OCI-LY3 (cell line): Measurements from ENCODE around the gene RCAN3.

Experiments used
- H2AFZ ChIP-seq: fragments of 200-600, 300-600 bp; shearing (Covaris generic); 2 replicates; pipeline ENCODE4 v1.6.0; 2014; ENCODE audit warnings: antibody characterized with exemption, low read depth, low read length
- H3K27ac ChIP-seq: fragments of 200-600, 300-600 bp; sonication (generic); 2 replicates; pipeline ENCODE4 v1.5.1; 2014; ENCODE audit warnings: mild to moderate bottlenecking, low read length, moderate library complexity, mixed read lengths
- H3K27me3 ChIP-seq: fragments of 200-600, 300-600 bp; sonication (generic); 2 replicates; pipeline ENCODE4 v1.6.1; 2014; ENCODE audit warnings: low read depth, low read length, mixed read lengths
- H3K36me3 ChIP-seq: fragments of 200-600, 300-600 bp; sonication (generic); replicated peaks from 2 replicates; pipeline ENCODE3; 2014; ENCODE audit warnings: low read depth, low read length, mixed read lengths
- H3K4me1 ChIP-seq: fragments of 300-600, 200-600 bp; sonication (generic); 2 replicates; pipeline ENCODE4 v1.6.1; 2014; ENCODE audit warnings: low read length, mixed read lengths
- H3K4me2 ChIP-seq: fragments of 200-600, 300-600 bp; sonication (generic); 2 replicates; pipeline ENCODE4 v1.6.1; 2014; ENCODE audit warnings: low read length, mixed read lengths
- H3K4me3 ChIP-seq: fragments of 300-600, 200-600 bp; sonication (generic); 2 replicates; pipeline ENCODE4 v1.5.1; 2014; ENCODE audit warnings: antibody characterized with exemption, mild to moderate bottlenecking, low read length, moderate library complexity
- H3K79me2 ChIP-seq: fragments of 300-600, 200-600 bp; shearing (Covaris generic); 2 replicates; pipeline ENCODE4 v1.6.1; 2014; ENCODE audit warnings: mild to moderate bottlenecking, low read length, mixed read lengths
- H3K9ac ChIP-seq: fragments of 300-600, 200-600 bp; shearing (Covaris generic); 2 replicates; pipeline ENCODE4 v1.6.0; 2014; ENCODE audit warnings: mild to moderate bottlenecking, low read length, moderate library complexity
- H3K9me3 ChIP-seq: fragments of 200-600, 300-600 bp; shearing (Covaris generic); 2 replicates; pipeline ENCODE4 v1.6.1; 2014; ENCODE audit warnings: low read length, mixed read lengths; ENCODE audit not compliant: insufficient read depth
- H4K20me1 ChIP-seq: fragments of 200-600, 300-600 bp; sonication (generic); 2 replicates; pipeline ENCODE4 v1.6.1; 2016; ENCODE audit warnings: low read length, mixed read lengths; ENCODE audit not compliant: insufficient read depth
- CTCF ChIP-seq: fragments of 200-600, 300-600 bp; sonication (generic); IDR thresholded peaks from 2 replicates; pipeline ENCODE4 v1.5.1; 2014; ENCODE audit warnings: antibody characterized with exemption, low read length, low read depth
- EZH2phosphoT487 ChIP-seq: fragments of 200-600 bp; shearing (Covaris generic); IDR thresholded peaks from 2 replicates; pipeline ENCODE4 v1.6.1; 2018; ENCODE audit warnings: antibody characterized with exemption, mixed run types, low read depth

Gene RCAN3

GRCh38 chr1:24503059-24503751 lies 569 bp downstream of the RCAN3 start:
- H3K9me3 ChIP-seq = no peaks in the 10 kb centered on the region
- peak overlapping the region; percentile 4; the same call in 1 of the 2 replicates for H2AFZ ChIP-seq
- H3K79me2 ChIP-seq = no peaks in the 10 kb centered on the region
- no peaks in the 10 kb centered on the region for H4K20me1 ChIP-seq
- peak overlapping the region; percentile 81 for H3K4me2 ChIP-seq
- peak overlapping the region; percentile 97 for H3K4me3 ChIP-seq
- H3K9ac ChIP-seq = peak overlapping the region; percentile 70
- H3K4me1 ChIP-seq = peaks cover 15% of the 10 kb centered on the region
- no peaks in the 10 kb centered on the region for H3K27me3 ChIP-seq
- TF ChIP-seq CTCF (no peak), EZH2phosphoT487 (no peak)
- H3K27ac ChIP-seq = no peak overlapping the region
- no peaks in the 10 kb centered on the region for H3K36me3 ChIP-seq

DNA sequence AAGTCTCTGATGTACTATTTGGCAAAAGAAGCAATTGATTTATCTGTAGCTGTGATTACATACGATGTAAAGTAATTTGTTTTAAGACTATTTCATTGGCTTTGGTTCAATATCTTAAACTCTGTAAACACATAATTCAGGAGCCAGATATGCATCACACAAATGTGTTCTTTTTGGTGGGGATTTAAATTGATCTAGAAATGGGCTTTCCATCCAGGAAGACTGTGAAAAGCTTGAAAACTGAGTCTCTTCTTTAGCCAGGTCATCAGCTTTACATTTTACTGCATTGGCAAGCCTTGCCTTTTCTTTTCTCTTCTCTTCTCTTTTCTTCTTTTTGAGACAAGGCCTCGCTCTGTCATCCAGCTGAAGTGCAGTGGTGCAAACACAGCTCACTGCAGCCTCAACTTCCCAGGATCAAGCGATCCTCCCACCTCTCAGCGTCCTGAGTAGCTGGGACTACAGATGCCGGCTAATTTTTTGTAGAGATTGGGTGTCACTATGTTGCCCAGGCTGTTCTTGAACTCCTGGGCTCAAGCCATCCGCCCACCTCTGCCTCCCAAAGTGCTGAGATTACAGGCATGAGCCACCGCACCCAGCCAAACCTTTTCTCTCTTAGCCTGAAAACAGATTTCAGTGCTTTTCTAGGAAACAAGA lies 1.4 kb downstream of the RCAN3 start:
- H2AFZ ChIP-seq = no peak overlapping the region
- H3K9ac ChIP-seq = peak overlapping the region; percentile 70; the same call in 1 of the 2 replicates
- H3K4me2 ChIP-seq = peak overlapping the region; percentile 81

GRCh38 chr1:24504560-24504959 lies 1.9 kb downstream of the RCAN3 start:
- Histone ChIP-seq H3K4me1 (peaks cover 15% of the 10 kb centered on the region), H3K79me2 (no peaks in the 10 kb centered on the region), H3K9me3 (no peaks in the 10 kb centered on the region), H3K27ac (no peak overlapping the region), H3K4me2 (no peak overlapping the region), H3K4me3 (no peak overlapping the region), H3K27me3 (no peaks in the 10 kb centered on the region), H3K36me3 (no peaks in the 10 kb centered on the region), H4K20me1 (no peaks in the 10 kb centered on the region), H2AFZ (no peak overlapping the region), H3K9ac (no peak overlapping the region)
- TF ChIP-seq EZH2phosphoT487 (no peak), CTCF (no peak)

More for the DNA sequence above, 1.4 kb downstream of the RCAN3 start:
- Histone ChIP-seq H4K20me1 (no peaks in the 10 kb centered on the region), H3K9me3 (no peaks in the 10 kb centered on the region), H3K27me3 (no peaks in the 10 kb centered on the region), H3K36me3 (no peaks in the 10 kb centered on the region), H3K4me3 (peak overlapping the region; percentile 97), H3K79me2 (no peaks in the 10 kb centered on the region), H3K27ac (no peak overlapping the region), H3K4me1 (peaks cover 15% of the 10 kb centered on the region)
- TF ChIP-seq CTCF (no peak), EZH2phosphoT487 (no peak)

DNA sequence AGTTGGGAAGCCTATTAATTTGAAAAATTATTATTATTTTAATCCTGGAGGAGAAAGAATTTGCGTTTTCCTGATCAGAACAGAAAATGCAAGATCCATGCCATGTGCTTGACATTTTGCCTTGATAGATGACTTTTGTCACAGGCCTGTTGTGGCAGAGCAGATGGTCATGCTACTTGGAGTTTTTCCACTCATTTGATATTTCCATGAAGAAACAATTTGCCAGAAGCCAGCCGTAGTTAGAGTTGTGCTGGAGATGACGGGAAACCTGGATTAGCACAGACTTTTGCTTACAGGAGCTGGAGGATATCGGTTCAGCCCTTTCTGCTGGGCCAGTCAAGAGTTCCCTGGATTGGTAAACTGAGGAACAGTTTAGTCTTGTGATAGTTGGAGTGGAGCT lies 3.2 kb downstream of the RCAN3 start:
- no peaks in the 10 kb centered on the region for H3K27me3 ChIP-seq
- no peak overlapping the region for H3K4me3 ChIP-seq
- H4K20me1 ChIP-seq = no peaks in the 10 kb centered on the region
- no peak overlapping the region for H3K4me2 ChIP-seq
- no peak overlapping the region for H3K9ac ChIP-seq
- H3K36me3 ChIP-seq = no peaks in the 10 kb centered on the region
- no peak overlapping the region for H3K27ac ChIP-seq
- H2AFZ ChIP-seq = no peak overlapping the region
- H3K79me2 ChIP-seq = no peaks in the 10 kb centered on the region
- no peak for TF ChIP-seq EZH2phosphoT487
- TF ChIP-seq CTCF = no peak
- H3K9me3 ChIP-seq = no peaks in the 10 kb centered on the region
- peaks cover 15% of the 10 kb centered on the region for H3K4me1 ChIP-seq
